Skin of body (tissue), 2 donors: ENCODE results near the gene CFL1. TPM values are rescaled to one million over a fixed set of nuclear protein-coding genes. Genes with fewer than 3 reads are reported as not detected.

Experiments
- DNase-seq: peaks from one replicate; lab custom pipeline; 2025; lab: John Stamatoyannopoulos, UW
- total RNA-seq: library from RNA; depleted of rRNA; stranded (reverse); fragments of >200 nt; gene quantifications from one replicate; pipeline ENCODE4 v1.2.3, GENCODE V29; 2014

The CFL1 gene
- total RNA-seq, 1 donor from 2014 or later: 371 TPM

- no peak for DNase-seq
These were observed 51.0 kb downstream of the CFL1 start for GRCh38 chr11:65806979-65807378.

Other genes with a start within 250 kb of the CFL1 start
- gene MAP3K11, start 244.0 kb downstream of the CFL1 start, total RNA-seq: 20.8 TPM
- 8.6 TPM for gene PCNX3, start 242.4 kb downstream of the CFL1 start, total RNA-seq
- 12.1 TPM for gene SIPA1, start 220.1 kb downstream of the CFL1 start, total RNA-seq
- gene RELA, start 195.3 kb downstream of the CFL1 start, total RNA-seq: 22.6 TPM
- 30.0 TPM for gene KAT5, start 145.9 kb downstream of the CFL1 start, total RNA-seq
- gene RNASEH2C, start 137.4 kb downstream of the CFL1 start, total RNA-seq: 12.9 TPM
- 6.9 TPM for gene AP5B1, start 77.2 kb downstream of the CFL1 start, total RNA-seq
- 23.3 TPM for gene OVOL1, start 71.1 kb downstream of the CFL1 start, total RNA-seq
- gene SNX32, start 24.2 kb downstream of the CFL1 start, total RNA-seq: 1.4 TPM
- 24.0 TPM for gene MUS81, start 2.3 kb upstream of the CFL1 start, total RNA-seq
- 33.6 TPM for gene EFEMP2, start 14.6 kb upstream of the CFL1 start, total RNA-seq
- gene CTSW, start 21.7 kb upstream of the CFL1 start, total RNA-seq: 0.59 TPM
- gene FIBP, start 30.3 kb upstream of the CFL1 start, total RNA-seq: 51.0 TPM
- gene CCDC85B, start 32.5 kb upstream of the CFL1 start, total RNA-seq: 11.4 TPM
- gene FOSL1, start 42.2 kb upstream of the CFL1 start, total RNA-seq: 10.6 TPM
- gene C11orf68, start 60.9 kb upstream of the CFL1 start, total RNA-seq: 13.6 TPM
- gene DRAP1, start 61.2 kb upstream of the CFL1 start, total RNA-seq: 55.1 TPM
- not detected for gene TSGA10IP, start 87.3 kb upstream of the CFL1 start, total RNA-seq
- 38.0 TPM for gene SART1, start 103.6 kb upstream of the CFL1 start, total RNA-seq
- 19.0 TPM for gene EIF1AD, start 144.0 kb upstream of the CFL1 start, total RNA-seq
- gene BANF1, start 144.3 kb upstream of the CFL1 start, total RNA-seq: 20.5 TPM
- 279 TPM for gene CST6, start 153.8 kb upstream of the CFL1 start, total RNA-seq
- gene CATSPER1, start 168.3 kb upstream of the CFL1 start, total RNA-seq: 0.10 TPM
- not detected for gene GAL3ST3, start 191.0 kb upstream of the CFL1 start, total RNA-seq
- 87.3 TPM for gene SF3B2, start 194.2 kb upstream of the CFL1 start, total RNA-seq
- 31.0 TPM for gene PACS1, start 212.1 kb upstream of the CFL1 start, total RNA-seq